Measurements from ENCODE around the gene STK36. TPM values are rescaled to one million over a fixed set of nuclear protein-coding genes. Genes with fewer than 3 reads are reported as not detected.

STK36 gene
- polyA plus RNA-seq, 2 of the 4 experiments (the other 2 are of a cell fraction) = 20.6 to 29.9 TPM

DNA sequence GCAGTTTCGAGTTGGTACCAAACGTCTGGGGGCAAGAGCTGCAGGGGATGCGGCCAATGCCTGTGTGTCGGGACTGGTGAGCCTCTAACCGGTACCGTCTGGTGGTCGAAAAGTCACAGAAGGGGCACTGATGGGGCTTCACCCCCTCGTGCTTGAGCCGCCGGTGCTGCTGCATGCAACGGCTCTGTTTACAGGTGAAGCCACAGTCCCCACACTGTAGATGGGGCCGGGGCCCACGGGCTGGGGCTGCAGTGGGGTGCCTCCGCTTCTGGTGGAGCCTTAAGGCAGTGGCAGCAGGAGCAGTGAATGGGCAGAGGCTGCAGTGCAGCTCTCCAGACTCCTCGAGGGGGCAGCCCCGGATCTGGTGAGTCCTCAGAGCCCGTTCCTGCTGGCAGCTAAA is 29.1 kb upstream of the STK36 start:
- Histone ChIP-seq H3K4me3 (no peak overlapping the region), H3K4me2 (no peak overlapping the region), H3K4me1 (peaks cover 14% of the 10 kb centered on the region; the same call in 1 of the 3 replicates), H3K9me3 (no peaks in the 10 kb centered on the region), H3K27ac (no peak overlapping the region)
- no peak for TF ChIP-seq EP300 (IDR thresholded peaks at IDR 0.05)
- no peak for TF ChIP-seq MAZ (IDR thresholded peaks at IDR 0.05; ENCODE audit: borderline replicate concordance, low read depth, low read length)
- TF ChIP-seq, protein P1, sequence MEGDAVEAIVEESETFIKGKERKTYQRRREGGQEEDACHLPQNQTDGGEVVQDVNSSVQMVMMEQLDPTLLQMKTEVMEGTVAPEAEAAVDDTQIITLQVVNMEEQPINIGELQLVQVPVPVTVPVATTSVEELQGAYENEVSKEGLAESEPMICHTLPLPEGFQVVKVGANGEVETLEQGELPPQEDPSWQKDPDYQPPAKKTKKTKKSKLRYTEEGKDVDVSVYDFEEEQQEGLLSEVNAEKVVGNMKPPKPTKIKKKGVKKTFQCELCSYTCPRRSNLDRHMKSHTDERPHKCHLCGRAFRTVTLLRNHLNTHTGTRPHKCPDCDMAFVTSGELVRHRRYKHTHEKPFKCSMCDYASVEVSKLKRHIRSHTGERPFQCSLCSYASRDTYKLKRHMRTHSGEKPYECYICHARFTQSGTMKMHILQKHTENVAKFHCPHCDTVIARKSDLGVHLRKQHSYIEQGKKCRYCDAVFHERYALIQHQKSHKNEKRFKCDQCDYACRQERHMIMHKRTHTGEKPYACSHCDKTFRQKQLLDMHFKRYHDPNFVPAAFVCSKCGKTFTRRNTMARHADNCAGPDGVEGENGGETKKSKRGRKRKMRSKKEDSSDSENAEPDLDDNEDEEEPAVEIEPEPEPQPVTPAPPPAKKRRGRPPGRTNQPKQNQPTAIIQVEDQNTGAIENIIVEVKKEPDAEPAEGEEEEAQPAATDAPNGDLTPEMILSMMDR (IDR thresholded peaks at IDR 0.05) = no peak
- no peak for TF ChIP-seq ESRRA (IDR thresholded peaks at IDR 0.05; ENCODE audit: borderline replicate concordance, low read length)
- no peak for TF ChIP-seq TP53 (CRISPR knock-in tag; IDR thresholded peaks at IDR 0.05)
- TF ChIP-seq NFE2L2 (conservative IDR thresholded peaks at IDR 0.05; ENCODE audit: low read length) = no peak
- no peak for TF ChIP-seq KDM5A (IDR thresholded peaks at IDR 0.05)
- TF ChIP-seq, protein P2, sequence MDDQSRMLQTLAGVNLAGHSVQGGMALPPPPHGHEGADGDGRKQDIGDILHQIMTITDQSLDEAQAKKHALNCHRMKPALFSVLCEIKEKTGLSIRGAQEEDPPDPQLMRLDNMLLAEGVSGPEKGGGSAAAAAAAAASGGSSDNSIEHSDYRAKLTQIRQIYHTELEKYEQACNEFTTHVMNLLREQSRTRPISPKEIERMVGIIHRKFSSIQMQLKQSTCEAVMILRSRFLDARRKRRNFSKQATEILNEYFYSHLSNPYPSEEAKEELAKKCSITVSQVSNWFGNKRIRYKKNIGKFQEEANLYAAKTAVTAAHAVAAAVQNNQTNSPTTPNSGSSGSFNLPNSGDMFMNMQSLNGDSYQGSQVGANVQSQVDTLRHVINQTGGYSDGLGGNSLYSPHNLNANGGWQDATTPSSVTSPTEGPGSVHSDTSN (IDR thresholded peaks at IDR 0.05) = no peak
- TF ChIP-seq HOXB5 (CRISPR knock-in tag; IDR thresholded peaks at IDR 0.05) = no peak
- TF ChIP-seq MAFK (IDR thresholded peaks at IDR 0.05; ENCODE audit: partially characterized antibody) = no peak
- TF ChIP-seq, protein P3, sequence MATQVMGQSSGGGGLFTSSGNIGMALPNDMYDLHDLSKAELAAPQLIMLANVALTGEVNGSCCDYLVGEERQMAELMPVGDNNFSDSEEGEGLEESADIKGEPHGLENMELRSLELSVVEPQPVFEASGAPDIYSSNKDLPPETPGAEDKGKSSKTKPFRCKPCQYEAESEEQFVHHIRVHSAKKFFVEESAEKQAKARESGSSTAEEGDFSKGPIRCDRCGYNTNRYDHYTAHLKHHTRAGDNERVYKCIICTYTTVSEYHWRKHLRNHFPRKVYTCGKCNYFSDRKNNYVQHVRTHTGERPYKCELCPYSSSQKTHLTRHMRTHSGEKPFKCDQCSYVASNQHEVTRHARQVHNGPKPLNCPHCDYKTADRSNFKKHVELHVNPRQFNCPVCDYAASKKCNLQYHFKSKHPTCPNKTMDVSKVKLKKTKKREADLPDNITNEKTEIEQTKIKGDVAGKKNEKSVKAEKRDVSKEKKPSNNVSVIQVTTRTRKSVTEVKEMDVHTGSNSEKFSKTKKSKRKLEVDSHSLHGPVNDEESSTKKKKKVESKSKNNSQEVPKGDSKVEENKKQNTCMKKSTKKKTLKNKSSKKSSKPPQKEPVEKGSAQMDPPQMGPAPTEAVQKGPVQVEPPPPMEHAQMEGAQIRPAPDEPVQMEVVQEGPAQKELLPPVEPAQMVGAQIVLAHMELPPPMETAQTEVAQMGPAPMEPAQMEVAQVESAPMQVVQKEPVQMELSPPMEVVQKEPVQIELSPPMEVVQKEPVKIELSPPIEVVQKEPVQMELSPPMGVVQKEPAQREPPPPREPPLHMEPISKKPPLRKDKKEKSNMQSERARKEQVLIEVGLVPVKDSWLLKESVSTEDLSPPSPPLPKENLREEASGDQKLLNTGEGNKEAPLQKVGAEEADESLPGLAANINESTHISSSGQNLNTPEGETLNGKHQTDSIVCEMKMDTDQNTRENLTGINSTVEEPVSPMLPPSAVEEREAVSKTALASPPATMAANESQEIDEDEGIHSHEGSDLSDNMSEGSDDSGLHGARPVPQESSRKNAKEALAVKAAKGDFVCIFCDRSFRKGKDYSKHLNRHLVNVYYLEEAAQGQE (IDR thresholded peaks at IDR 0.05) = no peak
- TF ChIP-seq CHD2 (IDR thresholded peaks at IDR 0.05; ENCODE audit: low read length, partially characterized antibody) = no peak
- no peak for TF ChIP-seq CBX8 (IDR thresholded peaks at IDR 0.05)
- TF ChIP-seq JUNB (IDR thresholded peaks at IDR 0.05) = no peak
- TF ChIP-seq HOXA7 (CRISPR knock-in tag; IDR thresholded peaks at IDR 0.05) = no peak
- no peak for TF ChIP-seq FOSL2 (IDR thresholded peaks at IDR 0.05)
- TF ChIP-seq FOSL2 (CRISPR knock-in tag; IDR thresholded peaks at IDR 0.05) = no peak
- no peak for TF ChIP-seq ZC3H11A (IDR thresholded peaks at IDR 0.05)
- POLR2A ChIA-PET = no interaction called here
- DNase-seq (ENCODE audit: low read depth in 1 of 2, low spot score in 1 of 2) (no peak), ATAC-seq (no peak; a peak in 2 of 6 replicates), FAIRE-seq (no peak)
- WGBS (ENCODE audit: missing lambda C conversion rate) = 91% methylated on average over 13 of the region's 17 CpGs
- CTCF ChIA-PET = interaction anchor here (0.8 to 2.4 kb wide), 4 partner anchors 11 to 205 kb away, joined by 3 to 6 read pairs (median 4); partner anchors contain the start of genes BCS1L and ZNF142

DNA sequence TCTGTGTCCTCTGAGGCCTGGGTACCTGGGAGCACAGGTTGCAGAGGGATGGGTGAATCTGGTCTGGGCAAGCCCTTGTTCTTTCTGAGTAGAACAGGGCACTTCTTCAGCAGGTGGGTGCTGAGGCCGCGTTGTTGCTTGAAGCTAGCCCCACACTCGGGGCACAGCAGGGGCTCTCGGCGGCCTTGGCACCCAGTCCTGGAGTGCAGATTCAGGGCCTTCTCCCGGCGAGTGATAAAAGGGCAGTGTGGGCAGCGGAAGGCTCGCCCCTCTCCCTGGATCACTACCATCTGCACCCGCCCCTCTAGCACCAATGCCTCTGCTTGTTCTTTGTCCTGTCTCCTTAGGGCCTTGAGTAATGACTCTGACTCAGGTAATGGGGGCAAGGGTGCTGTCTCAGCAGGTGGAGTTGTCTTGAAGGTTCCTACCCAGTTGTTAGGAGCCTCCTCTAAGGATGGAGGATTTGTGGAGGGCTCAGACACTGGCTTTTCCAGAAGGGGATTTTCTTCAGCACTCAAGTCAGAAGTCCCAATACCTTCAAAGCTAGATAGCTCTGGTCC is 28.1 kb upstream of the STK36 start:
- DNase-seq (ENCODE audit: low read depth in 1 of 2, low spot score in 1 of 2) (no peak), ATAC-seq (no peak), FAIRE-seq (no peak)
- ChIA-PET POLR2A (no interaction called here), CTCF (interaction anchor here (1.0 to 2.4 kb wide), 3 partner anchors 12 to 204 kb away, joined by 3 to 6 read pairs (median 4); partner anchors contain the start of genes BCS1L and ZNF142)
- 89% methylated on average over 10 of the region's 10 CpGs for whole genome bisulfite sequencing (ENCODE audit: missing lambda C conversion rate)
- Histone ChIP-seq H3K27ac (no peak overlapping the region), H3K9me3 (no peaks in the 10 kb centered on the region), H3K4me2 (no peak overlapping the region), H3K4me3 (no peak overlapping the region), H3K4me1 (peaks cover 14% of the 10 kb centered on the region; the same call in 1 of the 3 replicates)
- TF ChIP-seq RAD21 (conservative IDR thresholded peaks at IDR 0.05 in 1 of 2, IDR thresholded peaks at IDR 0.05 in 1 of 2) = no peak
- TF ChIP-seq CHD4 (IDR thresholded peaks at IDR 0.05; ENCODE audit: borderline replicate concordance) = no peak
